Measurements from ENCODE around the gene WNT9A. TPM values are rescaled to one million over a fixed set of nuclear protein-coding genes. Genes with fewer than 3 reads are reported as not detected.

Gene WNT9A
- total RNA-seq, 1 donor from 2014 or later, result 13.8 TPM

- Mint-ChIP-seq H3K4me3 (ENCODE audit: unreplicated experiment) (no peak overlapping the region), H3K27ac (ENCODE audit: unreplicated experiment) (no peak overlapping the region), H3K4me1 (ENCODE audit: low read depth, unreplicated experiment) (peaks cover 10% of the 10 kb centered on the region), H3K27me3 (ENCODE audit: unreplicated experiment) (peaks cover 8% of the 10 kb centered on the region), H3K36me3 (ENCODE audit: unreplicated experiment) (peaks cover 19% of the 10 kb centered on the region), H3K9me3 (ENCODE audit: unreplicated experiment) (peaks cover 11% of the 10 kb centered on the region)
- no peak for DNase-seq
- no peak for TF ChIP-seq CTCF (IDR thresholded peaks at IDR 0.05; ENCODE audit: partially characterized antibody, unreplicated experiment)
These were observed 2.4 kb upstream of the WNT9A start for GRCh38 chr1:227949954-227950734.

GRCh38 chr1:227949341-227949921 lies 1.7 kb upstream of the WNT9A start:
- Mint-ChIP-seq H3K27ac (ENCODE audit: unreplicated experiment) (no peak overlapping the region), H3K27me3 (ENCODE audit: unreplicated experiment) (peaks cover 8% of the 10 kb centered on the region), H3K4me1 (ENCODE audit: low read depth, unreplicated experiment) (peaks cover 10% of the 10 kb centered on the region), H3K36me3 (ENCODE audit: unreplicated experiment) (peaks cover 12% of the 10 kb centered on the region), H3K4me3 (ENCODE audit: unreplicated experiment) (no peak overlapping the region), H3K9me3 (ENCODE audit: unreplicated experiment) (peaks cover 9% of the 10 kb centered on the region)
- DNase-seq, result no peak
- TF ChIP-seq CTCF (IDR thresholded peaks at IDR 0.05; ENCODE audit: partially characterized antibody, unreplicated experiment), result no peak

DNA sequence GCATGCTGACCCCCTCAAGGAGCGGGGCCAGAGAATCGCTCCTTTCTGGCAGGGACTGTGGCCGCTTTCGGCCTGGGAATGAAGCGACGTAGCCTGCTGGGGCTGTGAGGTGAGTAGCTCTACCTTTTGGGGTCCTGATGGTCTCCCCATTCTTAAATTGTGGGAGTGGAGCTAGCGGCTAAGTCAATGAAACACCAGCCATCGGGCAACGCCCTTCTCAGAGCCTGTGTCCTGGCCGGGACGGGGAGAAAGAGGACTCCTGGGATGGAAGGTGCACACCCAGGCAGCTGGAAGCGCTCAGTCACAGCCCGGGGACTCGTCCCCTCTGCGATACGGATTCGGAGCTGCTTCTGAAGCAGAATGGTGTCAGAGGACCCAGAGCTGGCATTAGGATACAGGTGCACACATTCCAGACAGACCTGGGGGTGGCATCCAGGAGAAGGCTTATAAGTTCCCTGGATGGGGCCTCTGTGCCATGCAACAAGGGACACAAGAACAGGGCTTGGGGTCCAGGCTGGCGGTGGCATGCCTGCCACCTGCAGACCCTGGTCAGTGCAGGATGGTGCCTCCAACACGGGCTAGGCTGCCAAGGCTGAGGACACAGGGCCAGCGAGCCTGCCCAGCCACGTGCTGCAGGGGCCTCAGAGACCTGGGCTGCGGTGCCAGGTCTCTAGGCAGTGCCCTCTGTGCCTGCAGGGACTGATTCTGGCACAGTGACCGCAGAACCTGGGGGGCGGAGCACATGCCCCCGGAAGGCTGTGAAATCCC lies 945 bp upstream of the WNT9A start:
- no peak for TF ChIP-seq CTCF (IDR thresholded peaks at IDR 0.05; ENCODE audit: partially characterized antibody, unreplicated experiment)
- peak overlapping the region; percentile 90 for H3K4me3 Mint-ChIP-seq (ENCODE audit: unreplicated experiment)
- peaks cover 7% of the 10 kb centered on the region for H3K9me3 Mint-ChIP-seq (ENCODE audit: unreplicated experiment)
- peaks cover 15% of the 10 kb centered on the region for H3K4me1 Mint-ChIP-seq (ENCODE audit: low read depth, unreplicated experiment)
- DNase-seq, result no peak
- peak overlapping the region; percentile 76 for H3K27ac Mint-ChIP-seq (ENCODE audit: unreplicated experiment)
- H3K36me3 Mint-ChIP-seq (ENCODE audit: unreplicated experiment), result peaks cover 7% of the 10 kb centered on the region
- peaks cover 12% of the 10 kb centered on the region for H3K27me3 Mint-ChIP-seq (ENCODE audit: unreplicated experiment)

GRCh38 chr1:227947386-227947675 lies 401 bp downstream of the WNT9A start:
- peaks cover 13% of the 10 kb centered on the region for H3K9me3 Mint-ChIP-seq (ENCODE audit: unreplicated experiment)
- H3K4me1 Mint-ChIP-seq (ENCODE audit: low read depth, unreplicated experiment), result peaks cover 11% of the 10 kb centered on the region
- no peaks in the 10 kb centered on the region for H3K36me3 Mint-ChIP-seq (ENCODE audit: unreplicated experiment)
- peak overlapping the region; percentile 89 for H3K27ac Mint-ChIP-seq (ENCODE audit: unreplicated experiment)
- no peak for DNase-seq
- TF ChIP-seq CTCF (IDR thresholded peaks at IDR 0.05; ENCODE audit: partially characterized antibody, unreplicated experiment), result no peak
- H3K4me3 Mint-ChIP-seq (ENCODE audit: unreplicated experiment), result peak overlapping the region; percentile 95
- H3K27me3 Mint-ChIP-seq (ENCODE audit: unreplicated experiment), result peaks cover 12% of the 10 kb centered on the region

All from glutamatergic neuron (in vitro differentiated cells).